SIG-M5 treated with dmso at 0.1 percent for 504 hours (cell line): ENCODE measurements around the gene RPUSD3.

ENCODE experiments used
- DNase-seq: peaks from one replicate; lab custom pipeline; 2025; ENCODE audit not compliant: unreplicated experiment; lab: John Stamatoyannopoulos, UW

The RPUSD3 gene

GRCh38 chr3:9806688-9807589 is 36.9 kb downstream of the RPUSD3 start:
- DNase-seq: no peak

DNA sequence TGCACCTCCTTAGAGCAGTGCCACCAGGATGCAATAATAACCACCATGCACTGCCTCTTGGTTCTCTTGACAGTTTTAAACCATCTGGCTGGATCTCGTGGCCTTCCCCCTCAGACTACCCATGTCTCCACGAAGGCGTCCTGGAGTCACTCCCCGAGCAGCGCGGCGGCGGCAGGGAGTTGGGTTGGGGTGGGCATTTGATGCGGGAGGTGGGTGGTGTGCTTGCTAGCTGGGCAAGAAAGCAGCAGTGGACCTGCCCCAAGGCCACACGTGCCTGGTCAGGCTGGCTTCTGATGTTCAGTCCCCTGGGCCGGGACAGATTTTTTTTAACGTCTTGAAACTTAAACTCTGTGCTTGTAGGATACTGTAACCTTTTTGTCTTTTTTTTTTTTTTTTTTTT is 37.7 kb downstream of the RPUSD3 start:
- DNase-seq: no peak

DNA sequence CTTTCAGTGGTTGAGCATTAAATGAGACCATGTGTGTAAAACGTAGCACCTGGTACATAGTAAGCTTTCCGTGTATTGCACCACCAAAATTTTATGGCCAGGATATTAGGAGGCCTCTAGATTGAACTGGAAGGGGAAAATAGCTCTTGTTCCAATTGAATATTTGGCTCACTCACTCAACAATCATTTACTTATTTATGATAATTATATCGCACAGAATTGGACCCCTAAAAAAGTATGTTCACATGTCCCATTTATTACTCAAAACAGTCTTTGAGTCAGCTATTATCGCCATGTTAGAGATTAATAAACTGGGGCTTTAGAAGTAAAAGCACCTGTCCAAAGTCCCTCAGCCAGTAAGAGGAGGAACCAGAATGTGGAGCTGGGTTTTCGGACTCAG is 38.8 kb downstream of the RPUSD3 start:
- DNase-seq: no peak

DNA sequence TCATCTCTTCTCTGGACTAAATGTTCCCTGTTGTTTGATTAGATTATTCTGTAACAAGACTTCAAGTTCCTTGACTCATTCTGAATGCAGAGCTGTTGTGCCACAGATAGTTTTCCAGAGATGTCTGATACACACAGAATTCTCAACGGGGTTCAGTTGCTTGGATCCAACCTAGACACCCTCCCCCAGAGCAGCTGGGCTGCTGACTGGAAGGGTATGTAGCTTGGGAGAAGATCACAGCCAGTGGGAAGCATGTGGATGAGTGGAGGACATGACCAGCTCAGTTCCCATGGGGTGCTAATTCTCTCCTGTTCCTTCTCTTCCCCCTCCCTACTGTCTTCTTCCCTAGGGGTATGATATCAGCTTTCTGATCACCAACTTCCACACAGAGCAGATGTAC is 40.3 kb downstream of the RPUSD3 start:
- DNase-seq: no peak

DNA sequence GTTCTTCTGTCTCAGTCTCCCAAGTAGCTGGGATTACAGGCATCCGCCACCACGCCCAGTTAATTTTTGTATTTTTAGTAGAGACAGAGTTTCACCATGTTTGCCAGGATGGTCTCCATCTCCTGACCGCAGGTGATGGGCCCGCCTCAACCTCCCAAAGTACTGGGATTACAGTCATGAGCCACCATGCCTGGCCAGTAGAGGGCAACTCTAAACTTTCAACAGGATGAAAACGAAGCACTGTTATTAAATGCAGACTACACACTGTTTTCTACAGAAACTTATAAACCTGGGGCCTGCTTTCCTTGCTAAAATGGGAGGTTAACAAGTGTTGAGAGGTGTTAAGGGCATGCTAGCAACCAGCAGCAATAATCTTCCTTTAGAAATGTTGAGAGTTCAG is 43.3 kb downstream of the RPUSD3 start:
- no peak for DNase-seq

DNA sequence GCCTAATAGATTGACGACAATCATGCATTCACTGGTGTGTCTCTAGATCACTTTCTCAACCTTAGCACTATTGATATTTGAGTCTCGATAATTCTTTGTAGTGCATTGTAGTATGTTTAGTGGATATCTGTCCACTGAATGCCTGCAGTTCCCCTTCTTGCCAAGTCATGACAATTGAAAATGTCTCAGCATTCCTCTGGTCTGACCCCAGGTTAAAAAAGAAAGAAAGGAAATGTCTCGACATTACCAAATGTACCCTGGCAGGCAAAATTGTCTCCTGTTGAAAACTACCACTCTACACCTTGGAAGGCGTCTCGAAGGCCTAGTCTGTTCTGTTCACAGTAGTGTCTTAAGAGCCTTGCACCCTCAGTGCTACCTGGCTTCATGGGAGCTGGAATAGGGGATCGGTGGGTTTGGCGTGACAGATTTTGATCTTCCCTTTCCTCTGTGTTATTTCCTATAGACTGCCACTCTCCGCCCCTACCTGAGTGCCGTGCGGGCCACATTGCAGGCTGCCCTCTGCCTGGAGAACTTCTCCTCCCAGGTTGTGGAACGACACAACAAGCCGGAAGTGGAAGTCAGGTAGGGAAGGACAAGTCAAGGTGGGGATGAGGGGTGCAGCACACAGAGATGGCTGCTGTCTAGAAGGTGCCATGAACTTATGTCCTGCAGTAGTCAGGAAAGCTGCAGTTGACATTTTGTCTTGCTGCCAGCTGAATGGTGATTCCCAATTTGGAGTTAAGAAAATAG is 46.4 kb downstream of the RPUSD3 start:
- DNase-seq: no peak

GRCh38 chr3:9795207-9795606 is 48.6 kb downstream of the RPUSD3 start:
- DNase-seq: peak; percentile 74

DNA sequence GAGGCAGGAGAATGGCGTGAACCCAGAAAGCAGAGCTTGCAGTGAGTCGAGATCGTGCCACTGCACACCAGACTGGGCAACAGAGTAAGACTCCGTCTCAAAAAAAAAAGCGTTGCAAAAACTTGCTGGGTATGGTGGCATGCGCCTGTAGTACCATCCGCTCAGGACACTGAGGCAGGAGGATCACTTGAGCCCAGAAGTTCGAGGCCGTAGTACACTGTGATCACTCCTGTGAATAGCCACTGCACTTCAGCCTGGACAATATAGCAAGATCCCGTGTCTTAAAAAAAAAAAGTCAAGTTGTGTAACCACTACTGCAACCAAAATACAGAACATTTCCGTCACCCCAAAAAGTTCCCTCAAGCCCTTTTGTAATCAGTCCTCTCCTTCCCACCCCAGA is 49.4 kb downstream of the RPUSD3 start:
- DNase-seq: no peak

GRCh38 chr3:9793161-9793781 is 50.5 kb downstream of the RPUSD3 start:
- DNase-seq: peak; percentile 63

DNA sequence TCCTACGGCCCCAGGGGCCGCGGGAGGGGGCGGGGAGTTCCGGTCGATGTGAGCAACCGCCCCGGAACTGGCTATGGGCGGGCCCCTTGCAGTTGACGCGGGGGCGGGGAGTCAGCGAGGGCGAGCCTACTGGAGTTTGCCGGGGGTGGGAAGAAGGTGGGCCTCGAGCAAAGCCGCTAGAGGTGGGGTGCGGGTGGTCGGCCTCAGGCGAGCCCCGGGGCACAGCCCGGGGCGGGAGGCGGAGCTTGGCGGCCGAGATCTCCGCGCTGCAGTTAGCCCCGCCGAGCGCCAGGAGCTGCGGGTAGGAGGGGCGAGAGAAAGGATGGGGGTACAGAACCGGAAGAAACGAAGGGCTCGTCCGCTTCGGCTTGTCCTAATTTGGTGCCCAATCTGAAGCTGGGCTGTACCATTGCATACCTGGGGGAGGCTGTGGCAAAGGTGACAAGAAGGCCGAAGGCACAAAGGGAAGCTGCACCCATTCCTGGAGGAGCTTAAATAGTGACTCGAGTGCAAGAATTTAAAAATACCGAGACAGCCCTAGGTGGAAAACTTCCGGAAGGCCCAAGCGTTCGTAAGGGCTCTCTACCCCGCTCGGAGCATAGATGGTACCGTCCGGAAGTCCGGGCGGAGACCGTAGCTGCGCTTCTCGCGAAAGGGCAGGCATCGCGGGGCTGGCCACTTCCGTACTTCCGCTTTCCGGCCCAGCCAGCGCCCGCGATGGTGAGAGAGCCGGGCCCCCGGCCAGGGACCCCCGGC is 51.2 kb downstream of the RPUSD3 start, which contains the start of the genes ARPC4 and TADA3:
ARPC4 (plus strand) TSS at position 678 of the 756 bp plus-strand sequence; CDS start at position 718, 40 bp downstream.
TADA3 (minus strand) TSS at position 69 of the 756 bp plus-strand sequence. CDS start 1,007 bp downstream, outside the sequence.
- peak; percentile 98 for DNase-seq

DNA sequence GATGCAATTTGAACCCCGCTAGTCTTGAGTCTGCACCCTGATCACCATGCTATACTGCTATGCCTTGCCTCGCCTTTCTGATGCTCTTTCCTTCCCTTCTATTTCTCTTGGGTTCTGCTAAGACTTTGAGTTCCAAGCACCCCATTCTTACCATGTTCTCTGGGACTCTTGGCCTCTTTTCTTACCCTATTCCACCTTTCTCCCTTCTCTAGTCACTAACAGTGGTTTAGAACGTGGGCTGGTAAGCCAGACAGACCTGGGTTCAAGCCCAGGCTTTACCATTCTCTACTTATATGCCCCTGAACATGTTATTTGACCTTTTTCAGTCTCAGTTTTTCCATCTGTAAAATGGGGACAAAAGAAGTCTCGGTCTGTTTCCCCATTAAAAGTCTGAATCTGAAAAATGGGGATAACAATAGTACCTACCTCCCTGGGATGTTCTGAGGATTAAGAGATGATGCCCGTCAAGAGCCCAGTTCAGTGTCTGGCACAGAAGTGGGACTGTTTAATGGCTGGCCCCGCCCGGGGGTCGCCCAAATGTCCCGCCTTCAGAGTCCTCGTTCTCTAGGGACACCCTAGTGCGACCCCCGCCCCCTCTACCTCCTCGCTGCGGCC is 51.9 kb downstream of the RPUSD3 start:
- DNase-seq: no peak

DNA sequence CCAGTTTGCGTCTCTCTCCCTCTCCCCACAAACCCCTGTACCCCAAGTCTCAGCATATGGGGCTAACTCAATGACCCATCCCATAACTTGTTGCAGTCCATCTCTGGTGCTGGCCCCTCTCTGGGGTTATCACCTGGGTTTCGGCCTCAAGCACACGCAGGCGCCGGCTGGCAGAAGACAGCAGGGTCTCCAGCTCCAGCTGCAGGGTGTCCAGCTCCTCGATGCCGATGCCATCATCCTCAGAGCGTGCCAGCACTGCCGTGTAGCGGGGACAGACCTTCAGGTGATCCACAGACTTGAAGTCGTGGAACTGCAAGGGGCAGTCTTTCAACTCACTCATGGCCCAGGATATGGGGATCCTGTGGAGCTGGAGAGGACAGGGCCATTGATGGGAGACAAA is 52.7 kb downstream of the RPUSD3 start:
- DNase-seq: no peak
